HUES64 (cell line): ENCODE measurements around the gene PDE3A.

Source experiments
- H3K27ac ChIP-seq: 2 replicates; pipeline ENCODE4 v1.7.0; 2013; ENCODE audit warnings: low read depth, low read length, inconsistent platforms
- H3K27me3 ChIP-seq: 2 replicates; pipeline ENCODE4 v1.6.1; 2013; ENCODE audit warnings: mild to moderate bottlenecking, low read length; ENCODE audit not compliant: insufficient read depth
- H3K36me3 ChIP-seq: 2 replicates; pipeline ENCODE4 v1.6.1; 2013; ENCODE audit warnings: mild to moderate bottlenecking, low read length; ENCODE audit not compliant: insufficient read depth
- H3K4me1 ChIP-seq: 2 replicates; pipeline ENCODE4 v1.6.1; 2013; ENCODE audit warnings: mild to moderate bottlenecking, low read length, moderate library complexity; ENCODE audit not compliant: insufficient read depth
- H3K4me3 ChIP-seq: 2 replicates; pipeline ENCODE4 v1.5.1; 2013; ENCODE audit warnings: mild to moderate bottlenecking, low read length, moderate library complexity
- H3K9ac ChIP-seq: 2 replicates; pipeline ENCODE4 v1.6.1; 2013; ENCODE audit warnings: mild to moderate bottlenecking, low read depth, low read length
- H3K9me3 ChIP-seq: 2 replicates; pipeline ENCODE4 v1.6.1; 2013; ENCODE audit warnings: low read depth, low read length; ENCODE audit not compliant: insufficient read depth
- WGBS: fragments of 150-250, 120-280 bp; methylation state at CpG from one replicate; pipeline ENCODE4 v1.1.7; 2013; ENCODE audit warnings: missing lambda C conversion rate; 5-methylcytosine and 5-hydroxymethylcytosine counted together

PDE3A gene

DNA sequence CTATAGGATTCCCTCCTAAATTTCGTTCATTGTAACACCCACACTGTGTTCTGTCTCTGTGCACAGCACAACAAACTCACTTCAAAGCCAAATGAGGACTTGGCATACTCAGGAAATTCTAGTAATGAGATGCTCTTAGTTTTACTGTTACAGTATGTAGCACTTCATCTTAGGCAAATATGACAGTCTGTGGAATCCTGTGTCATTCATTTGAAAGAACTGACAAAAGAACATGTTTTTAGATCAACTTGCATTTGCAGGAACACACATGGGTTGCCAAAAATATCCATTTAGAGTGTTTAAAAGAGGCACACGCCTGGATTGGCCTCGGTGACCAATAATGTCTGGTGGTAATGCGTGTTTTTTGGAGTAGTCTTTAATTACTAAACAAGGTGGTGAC is 56.5 kb downstream of the PDE3A start:
- Histone ChIP-seq H3K27ac (no peak overlapping the region), H3K4me1 (peaks cover 11% of the 10 kb centered on the region), H3K27me3 (no peaks in the 10 kb centered on the region), H3K36me3 (no peaks in the 10 kb centered on the region), H3K4me3 (no peak overlapping the region), H3K9ac (no peak overlapping the region), H3K9me3 (no peaks in the 10 kb centered on the region)
- 94% methylated on average over 4 of the region's 4 CpGs for WGBS

DNA sequence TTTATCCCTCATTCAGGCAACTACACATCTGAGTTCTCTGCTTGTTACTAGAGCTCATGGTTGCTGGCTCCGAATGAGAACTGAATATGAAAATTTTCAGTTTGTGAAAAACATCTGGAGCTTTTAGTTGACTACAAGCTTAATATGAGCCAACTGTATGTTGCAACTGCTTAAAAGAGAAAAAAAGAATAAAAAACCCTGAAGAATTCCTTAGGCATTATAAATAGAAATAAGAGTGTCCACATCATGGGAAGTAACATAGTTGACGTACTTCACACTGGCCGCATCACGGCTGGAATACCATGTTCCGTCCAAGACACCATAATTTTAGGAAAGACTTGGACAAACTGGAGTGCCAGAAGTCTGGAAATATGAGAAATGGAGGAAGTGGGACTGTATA is 57.9 kb downstream of the PDE3A start:
- Histone ChIP-seq H3K27me3 (no peaks in the 10 kb centered on the region), H3K9ac (no peak overlapping the region), H3K27ac (no peak overlapping the region), H3K9me3 (no peaks in the 10 kb centered on the region), H3K4me3 (no peak overlapping the region), H3K4me1 (peaks cover 25% of the 10 kb centered on the region), H3K36me3 (no peaks in the 10 kb centered on the region)
- 97% methylated on average over 5 of the region's 5 CpGs for WGBS

- H3K9ac ChIP-seq, result no peak overlapping the region
- peaks cover 27% of the 10 kb centered on the region for H3K4me1 ChIP-seq
- H3K27me3 ChIP-seq, result no peaks in the 10 kb centered on the region
- WGBS, result 94% methylated on average over 3 of the region's 3 CpGs
- H3K9me3 ChIP-seq, result no peaks in the 10 kb centered on the region
- H3K27ac ChIP-seq, result no peak overlapping the region
- H3K36me3 ChIP-seq, result no peaks in the 10 kb centered on the region
- H3K4me3 ChIP-seq, result no peak overlapping the region
These were observed 58.6 kb downstream of the PDE3A start for GRCh38 chr12:20426957-20427356.

- H3K4me3 ChIP-seq, result no peak overlapping the region
- H3K27me3 ChIP-seq, result no peaks in the 10 kb centered on the region
- no peak overlapping the region for H3K27ac ChIP-seq
- WGBS, result 85% methylated on average over 2 of the region's 2 CpGs
- H3K36me3 ChIP-seq, result no peaks in the 10 kb centered on the region
- H3K4me1 ChIP-seq, result peaks cover 28% of the 10 kb centered on the region
- no peak overlapping the region for H3K9ac ChIP-seq
- H3K9me3 ChIP-seq, result no peaks in the 10 kb centered on the region
These were observed 61.5 kb downstream of the PDE3A start for GRCh38 chr12:20429852-20430251.

GRCh38 chr12:20432290-20432689 is 64.0 kb downstream of the PDE3A start:
- no peaks in the 10 kb centered on the region for H3K9me3 ChIP-seq
- no peaks in the 10 kb centered on the region for H3K27me3 ChIP-seq
- H3K36me3 ChIP-seq, result no peaks in the 10 kb centered on the region
- H3K27ac ChIP-seq, result no peak overlapping the region
- WGBS, result 100% methylated on average over 1 of the region's 1 CpG
- H3K4me1 ChIP-seq, result peaks cover 37% of the 10 kb centered on the region
- H3K4me3 ChIP-seq, result no peak overlapping the region
- H3K9ac ChIP-seq, result no peak overlapping the region

DNA sequence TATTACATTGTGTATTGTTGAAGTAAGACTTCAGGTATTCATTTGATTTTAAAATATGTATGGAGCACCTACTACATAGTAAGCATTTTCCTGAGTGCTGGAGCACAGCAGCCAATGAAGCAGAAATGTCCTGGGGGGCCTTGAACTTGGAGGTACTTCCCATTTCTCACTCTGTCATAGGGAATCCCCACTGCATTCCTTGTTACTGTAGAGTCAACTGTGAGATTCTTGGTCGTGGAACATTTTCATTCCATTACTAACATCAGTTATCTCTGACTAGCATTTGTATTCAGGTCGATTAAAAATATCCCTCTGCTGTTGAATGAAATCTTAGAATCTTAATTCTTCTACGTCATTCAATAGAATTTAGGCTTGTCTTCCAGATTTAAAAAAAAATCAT is 66.7 kb downstream of the PDE3A start:
- H3K4me3 ChIP-seq, result no peak overlapping the region
- no peak overlapping the region for H3K27ac ChIP-seq
- WGBS, result 92% methylated on average over 3 of the region's 3 CpGs
- no peaks in the 10 kb centered on the region for H3K27me3 ChIP-seq
- peaks cover 34% of the 10 kb centered on the region for H3K4me1 ChIP-seq
- H3K9ac ChIP-seq, result no peak overlapping the region
- no peaks in the 10 kb centered on the region for H3K36me3 ChIP-seq
- H3K9me3 ChIP-seq, result no peaks in the 10 kb centered on the region

DNA sequence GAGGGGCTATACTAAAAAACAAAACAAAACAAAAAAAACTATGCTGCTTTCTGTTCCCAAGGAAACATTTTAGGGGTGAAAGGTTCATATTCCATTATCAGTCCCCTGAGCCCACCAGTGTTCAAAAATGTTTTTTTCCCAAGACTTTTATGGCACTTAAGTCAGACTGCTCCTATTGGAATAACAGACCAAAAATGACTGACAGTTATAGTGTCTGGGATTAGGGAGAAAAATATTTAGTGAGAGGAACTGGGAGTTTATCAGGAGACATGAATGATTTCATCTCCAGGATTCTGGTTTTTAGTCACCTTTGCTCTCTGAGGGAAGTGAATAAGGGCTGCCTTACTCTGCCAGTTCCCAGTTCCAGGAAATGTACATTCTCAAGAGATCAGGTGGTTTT is 68.0 kb downstream of the PDE3A start:
- no peaks in the 10 kb centered on the region for H3K27me3 ChIP-seq
- no peaks in the 10 kb centered on the region for H3K9me3 ChIP-seq
- H3K4me3 ChIP-seq, result no peak overlapping the region
- H3K27ac ChIP-seq, result no peak overlapping the region
- no peaks in the 10 kb centered on the region for H3K36me3 ChIP-seq
- H3K4me1 ChIP-seq, result peaks cover 21% of the 10 kb centered on the region
- H3K9ac ChIP-seq, result no peak overlapping the region

DNA sequence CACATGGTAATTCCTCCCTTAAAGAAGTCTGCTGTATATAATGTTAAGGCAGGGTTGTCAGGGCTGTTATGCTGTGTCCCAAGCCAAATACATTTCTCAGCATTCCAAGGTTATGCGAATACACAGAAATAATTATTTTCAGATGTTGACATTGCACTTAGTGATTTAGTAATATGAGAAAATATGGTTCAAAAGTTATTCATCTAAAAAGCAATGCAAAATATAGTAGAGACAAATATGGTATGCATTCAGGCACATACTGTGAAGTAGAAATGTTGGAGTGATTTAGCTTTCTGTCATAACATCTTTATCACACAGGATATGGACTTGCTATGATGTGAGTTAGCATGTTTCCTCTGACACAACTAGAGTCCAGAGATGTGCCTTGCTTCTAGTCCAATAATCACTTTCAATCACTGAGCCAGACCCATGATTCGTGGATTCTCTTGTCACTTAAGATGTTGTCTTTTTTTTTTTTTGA is 70.0 kb downstream of the PDE3A start:
- WGBS, result 91% methylated on average over 2 of the region's 2 CpGs
- Histone ChIP-seq H3K27ac (no peak overlapping the region), H3K4me3 (no peak overlapping the region), H3K36me3 (no peaks in the 10 kb centered on the region), H3K4me1 (peaks cover 12% of the 10 kb centered on the region; the same call in 1 of the 2 replicates), H3K9me3 (no peaks in the 10 kb centered on the region), H3K27me3 (no peaks in the 10 kb centered on the region), H3K9ac (no peak overlapping the region)

DNA sequence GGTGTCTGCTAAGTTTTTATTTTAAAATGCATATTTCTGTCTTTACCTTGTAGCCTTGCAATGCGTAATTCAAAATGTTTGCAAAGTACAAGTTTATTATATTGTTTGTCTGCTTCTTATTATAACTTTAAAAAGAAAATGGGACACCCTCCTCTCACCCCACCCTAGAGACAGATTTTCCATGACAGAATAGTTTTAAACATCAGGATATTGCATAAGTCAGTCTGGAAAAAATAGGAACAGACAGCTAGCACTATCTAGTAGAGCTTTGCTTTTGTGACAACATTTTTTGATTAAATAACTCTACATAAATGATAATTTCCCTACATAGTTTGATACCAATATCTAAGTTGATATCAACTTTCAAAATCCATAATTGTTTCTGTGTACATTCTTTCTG is 71.3 kb downstream of the PDE3A start:
- Histone ChIP-seq H3K27me3 (no peaks in the 10 kb centered on the region), H3K4me1 (peaks cover 25% of the 10 kb centered on the region), H3K27ac (no peak overlapping the region), H3K4me3 (no peak overlapping the region), H3K9me3 (no peaks in the 10 kb centered on the region), H3K36me3 (no peaks in the 10 kb centered on the region), H3K9ac (no peak overlapping the region)
- WGBS, result no CpG with 5 or more reads among the region's 1 CpG

DNA sequence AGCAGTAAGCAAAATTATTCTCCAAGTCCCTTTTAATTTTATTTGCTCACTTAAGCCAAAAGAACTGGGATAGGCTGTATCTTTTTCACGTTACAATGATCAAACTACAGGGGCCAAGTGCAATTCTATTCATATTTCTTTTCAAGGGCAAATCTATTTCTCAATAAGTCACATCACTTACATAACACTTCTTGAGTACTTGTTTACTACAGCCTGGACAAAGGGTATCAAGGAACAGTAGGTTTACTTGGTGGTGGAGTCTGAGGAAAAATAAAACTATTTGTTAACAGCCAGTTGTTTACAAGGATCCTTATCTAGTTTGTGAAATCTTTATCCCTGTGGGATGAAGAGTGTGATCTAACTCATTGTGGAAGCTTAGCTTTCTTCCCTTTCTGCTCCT is 72.1 kb downstream of the PDE3A start:
- Histone ChIP-seq H3K9ac (no peak overlapping the region), H3K36me3 (no peaks in the 10 kb centered on the region)
- 95% methylated on average over 1 of the region's 1 CpG for WGBS

GRCh38 chr12:20442322-20442721 is 74.0 kb downstream of the PDE3A start:
- Histone ChIP-seq H3K4me1 (peaks cover 18% of the 10 kb centered on the region), H3K9me3 (no peaks in the 10 kb centered on the region), H3K27me3 (no peaks in the 10 kb centered on the region), H3K36me3 (no peaks in the 10 kb centered on the region), H3K4me3 (no peak overlapping the region), H3K9ac (no peak overlapping the region), H3K27ac (no peak overlapping the region)
- WGBS, result 72% methylated on average over 6 of the region's 6 CpGs

More for the DNA sequence above, 72.1 kb downstream of the PDE3A start:
- Histone ChIP-seq H3K4me3 (no peak overlapping the region), H3K4me1 (peaks cover 22% of the 10 kb centered on the region), H3K9me3 (no peaks in the 10 kb centered on the region), H3K27ac (no peak overlapping the region), H3K27me3 (no peaks in the 10 kb centered on the region)

DNA sequence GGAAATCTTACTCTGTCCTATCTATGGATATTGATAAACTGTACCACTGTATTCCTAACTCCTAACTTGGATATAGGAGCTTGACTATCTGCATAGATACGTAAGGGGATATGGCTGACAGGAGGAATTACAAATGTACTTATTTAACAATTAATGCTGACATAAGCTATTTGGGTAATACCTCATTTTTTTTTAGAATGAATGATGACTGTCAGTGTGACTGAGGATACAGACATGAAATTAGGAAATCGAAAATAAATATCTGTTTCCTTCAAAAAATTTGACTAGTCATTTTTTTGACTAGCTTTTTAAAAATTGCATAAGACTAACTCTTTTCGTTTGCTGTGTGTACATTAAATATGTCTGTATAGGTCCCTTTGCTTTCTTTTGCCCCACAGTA is 74.9 kb downstream of the PDE3A start:
- Histone ChIP-seq H3K4me1 (peaks cover 19% of the 10 kb centered on the region), H3K27ac (no peak overlapping the region), H3K9ac (no peak overlapping the region), H3K36me3 (no peaks in the 10 kb centered on the region), H3K9me3 (no peaks in the 10 kb centered on the region), H3K27me3 (no peaks in the 10 kb centered on the region), H3K4me3 (no peak overlapping the region)
- 100% methylated on average over 1 of the region's 3 CpGs for WGBS
